ENCODE data around the gene TSPAN18. TPM values are rescaled to one million over a fixed set of nuclear protein-coding genes. Genes with fewer than 3 reads are reported as not detected.

Gene TSPAN18
- total and polyA plus RNA-seq, 2 of the 4 experiments (the other 2 are of a cell fraction): 0.36 to 1.1 TPM

DNA sequence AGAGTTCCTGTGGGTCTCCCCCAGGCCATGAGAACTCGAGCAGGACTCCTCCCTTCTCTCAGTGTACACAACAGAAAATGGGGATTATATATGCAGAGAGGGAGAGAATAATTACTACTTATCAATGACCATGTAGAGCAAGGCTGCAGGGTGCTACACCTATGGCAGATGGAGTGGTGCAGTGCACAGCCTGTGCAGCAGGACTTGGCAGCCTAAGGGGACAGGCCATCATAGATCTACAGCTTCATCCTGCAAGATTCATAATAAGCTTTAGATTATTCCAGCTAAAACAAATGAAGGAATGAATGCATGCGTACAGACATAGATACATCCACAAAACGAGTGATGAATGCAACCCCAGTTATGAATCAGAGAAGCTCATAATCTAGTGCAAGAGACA, 232.3 kb downstream of the TSPAN18 start:
- Histone ChIP-seq H2AK5ac (ENCODE audit: low read depth, low read length) (no peak overlapping the region), H4K8ac (ENCODE audit: low read depth in 2 of 2, low read length in 2 of 2) (no peak overlapping the region), H2BK120ac (ENCODE audit: low read depth, low read length) (no peak overlapping the region), H3K56ac (ENCODE audit: extremely low read depth, insufficient read depth, low read length) (no peak overlapping the region), H3K23ac (ENCODE audit: low read depth, low read length) (no peak overlapping the region), H3K4me1 (ENCODE audit: control insufficient read depth, insufficient read depth, low read length) (peaks cover 9% of the 10 kb centered on the region), H3K9me3 (ENCODE audit: control insufficient read depth, insufficient read depth, low read length) (no peaks in the 10 kb centered on the region), H2AFZ (replicated peaks; ENCODE audit: low read length, poor library complexity) (no peak overlapping the region), H2AK9ac (replicated peaks; ENCODE audit: low read depth, low read length, poor library complexity) (no peak overlapping the region), H3K4me3 (ENCODE audit: insufficient read depth, low read depth, low read length) (no peak overlapping the region), H4K5ac (ENCODE audit: low read depth, low read length) (no peak overlapping the region), H3K9ac (ENCODE audit: low read depth, low read length) (no peak overlapping the region), H3K9me1 (ENCODE audit: insufficient read depth, low read length) (peaks cover 5% of the 10 kb centered on the region), H3K18ac (ENCODE audit: low read depth, low read length) (no peak overlapping the region), H4K20me1 (ENCODE audit: insufficient read depth, low read length) (no peaks in the 10 kb centered on the region), H2BK5ac (ENCODE audit: low read depth, low read length, poor library complexity, severe bottlenecking) (no peak overlapping the region), H3K4me2 (ENCODE audit: low read depth, low read length) (no peak overlapping the region), H3K79me1 (ENCODE audit: low read depth in 1 of 2, low read length in 2 of 2) (no peaks in the 10 kb centered on the region), H2BK20ac (ENCODE audit: low read depth, low read length) (no peak overlapping the region), H3K36me3 (ENCODE audit: control insufficient read depth, insufficient read depth, low read length) (no peaks in the 10 kb centered on the region), H4K91ac (ENCODE audit: insufficient read depth, low read depth, low read length) (no peak overlapping the region), H3K27ac (ENCODE audit: insufficient read depth, low read length) (no peak overlapping the region), H3K4ac (ENCODE audit: low read depth, low read length) (no peak overlapping the region), H3K27me3 (ENCODE audit: control insufficient read depth, insufficient read depth, low read length) (peaks cover 23% of the 10 kb centered on the region; the same call in 1 of the 2 replicates), H3K14ac (replicated peaks; ENCODE audit: low read depth, low read length) (no peak overlapping the region), H2BK15ac (ENCODE audit: low read depth, low read length) (no peak overlapping the region)
- TF ChIP-seq MXI1 (IDR thresholded peaks at IDR 0.05; ENCODE audit: borderline replicate concordance, low read depth, low read length) (no peak), RCOR1 (IDR thresholded peaks at IDR 0.05; ENCODE audit: insufficient replicate concordance, low read length) (no peak), MAZ (IDR thresholded peaks at IDR 0.05; ENCODE audit: borderline replicate concordance, low read depth, low read length) (no peak), POLR2A (IDR thresholded peaks at IDR 0.05; ENCODE audit: low read depth, low read length) (no peak), NFE2L2 (IDR thresholded peaks at IDR 0.05; ENCODE audit: low read depth, low read length) (no peak), CEBPB (IDR thresholded peaks at IDR 0.05; ENCODE audit: low read depth, low read length) (no peak), RAD21 (IDR thresholded peaks at IDR 0.05; ENCODE audit: low read length) (no peak), RFX5 (IDR thresholded peaks at IDR 0.05; ENCODE audit: low read depth, low read length) (no peak), SMC3 (IDR thresholded peaks at IDR 0.05; ENCODE audit: low read depth, low read length) (no peak), MAFK (IDR thresholded peaks at IDR 0.05; ENCODE audit: low read depth, low read length) (no peak)
- TF ChIP-seq, protein P1, sequence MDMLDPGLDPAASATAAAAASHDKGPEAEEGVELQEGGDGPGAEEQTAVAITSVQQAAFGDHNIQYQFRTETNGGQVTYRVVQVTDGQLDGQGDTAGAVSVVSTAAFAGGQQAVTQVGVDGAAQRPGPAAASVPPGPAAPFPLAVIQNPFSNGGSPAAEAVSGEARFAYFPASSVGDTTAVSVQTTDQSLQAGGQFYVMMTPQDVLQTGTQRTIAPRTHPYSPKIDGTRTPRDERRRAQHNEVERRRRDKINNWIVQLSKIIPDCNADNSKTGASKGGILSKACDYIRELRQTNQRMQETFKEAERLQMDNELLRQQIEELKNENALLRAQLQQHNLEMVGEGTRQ (IDR thresholded peaks at IDR 0.05; ENCODE audit: low read depth, low read length): no peak
- TF ChIP-seq, protein P2, sequence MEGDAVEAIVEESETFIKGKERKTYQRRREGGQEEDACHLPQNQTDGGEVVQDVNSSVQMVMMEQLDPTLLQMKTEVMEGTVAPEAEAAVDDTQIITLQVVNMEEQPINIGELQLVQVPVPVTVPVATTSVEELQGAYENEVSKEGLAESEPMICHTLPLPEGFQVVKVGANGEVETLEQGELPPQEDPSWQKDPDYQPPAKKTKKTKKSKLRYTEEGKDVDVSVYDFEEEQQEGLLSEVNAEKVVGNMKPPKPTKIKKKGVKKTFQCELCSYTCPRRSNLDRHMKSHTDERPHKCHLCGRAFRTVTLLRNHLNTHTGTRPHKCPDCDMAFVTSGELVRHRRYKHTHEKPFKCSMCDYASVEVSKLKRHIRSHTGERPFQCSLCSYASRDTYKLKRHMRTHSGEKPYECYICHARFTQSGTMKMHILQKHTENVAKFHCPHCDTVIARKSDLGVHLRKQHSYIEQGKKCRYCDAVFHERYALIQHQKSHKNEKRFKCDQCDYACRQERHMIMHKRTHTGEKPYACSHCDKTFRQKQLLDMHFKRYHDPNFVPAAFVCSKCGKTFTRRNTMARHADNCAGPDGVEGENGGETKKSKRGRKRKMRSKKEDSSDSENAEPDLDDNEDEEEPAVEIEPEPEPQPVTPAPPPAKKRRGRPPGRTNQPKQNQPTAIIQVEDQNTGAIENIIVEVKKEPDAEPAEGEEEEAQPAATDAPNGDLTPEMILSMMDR (conservative IDR thresholded peaks at IDR 0.05; ENCODE audit: low read depth, low read length): no peak
- TF ChIP-seq, protein P3, sequence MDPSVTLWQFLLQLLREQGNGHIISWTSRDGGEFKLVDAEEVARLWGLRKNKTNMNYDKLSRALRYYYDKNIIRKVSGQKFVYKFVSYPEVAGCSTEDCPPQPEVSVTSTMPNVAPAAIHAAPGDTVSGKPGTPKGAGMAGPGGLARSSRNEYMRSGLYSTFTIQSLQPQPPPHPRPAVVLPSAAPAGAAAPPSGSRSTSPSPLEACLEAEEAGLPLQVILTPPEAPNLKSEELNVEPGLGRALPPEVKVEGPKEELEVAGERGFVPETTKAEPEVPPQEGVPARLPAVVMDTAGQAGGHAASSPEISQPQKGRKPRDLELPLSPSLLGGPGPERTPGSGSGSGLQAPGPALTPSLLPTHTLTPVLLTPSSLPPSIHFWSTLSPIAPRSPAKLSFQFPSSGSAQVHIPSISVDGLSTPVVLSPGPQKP (IDR thresholded peaks at IDR 0.05; ENCODE audit: borderline replicate concordance, low read depth, low read length): no peak
- POLR2A ChIA-PET (ENCODE audit: unreplicated experiment): interaction anchor here (0.5 kb wide), 1 partner anchor 1592 kb away, joined by 4 read pairs; no protein-coding TSS in a partner anchor
- ATAC-seq (ENCODE audit: low read depth) (no peak), DNase-seq (no peak)
- dilution Hi-C loops (cut with HindIII; ENCODE audit: low sequenced_read_pairs, unreplicated experiment): no loop called here
- in situ Hi-C loops (cut with MboI; ENCODE audit: low sequenced_read_pairs): no loop called here
- BruUV-seq (replicated peaks): no TSS peak
- intact Hi-C loops (cut with micrococcal nuclease): loop anchor here (5.0 kb wide), 1 partner anchor 128 kb away; no protein-coding TSS in a partner anchor
- CTCF ChIA-PET: no interaction called here
- WGBS, 2 experiments (ENCODE audit: extremely low coverage in 2 of 2, insufficient read length in 1 of 2): 60% methylated on average over 1 of the region's 3 CpGs; no CpG with 5 or more reads in 1 of the 2 experiments

Measured in IMR-90 (cell line).